H1 (cell line): ENCODE data around the gene SPIB. TPM values are rescaled to one million over a fixed set of nuclear protein-coding genes. Genes with fewer than 3 reads are reported as not detected.

Source experiments
- CTCF ChIA-PET: fragments of 300-600 bp; sonication (Branson Sonifier 250); formaldehyde crosslinking; loops from one replicate; lab custom pipeline; 2021; ENCODE audit not compliant: partially characterized antibody; lab: Charles Lee
- POLR2A ChIA-PET: fragments of 300-600 bp; sonication (Branson Sonifier 250); formaldehyde crosslinking; loops from one replicate; lab custom pipeline; 2021; ENCODE audit warnings: inconsistent platforms; ENCODE audit not compliant: partially characterized antibody; lab: Charles Lee
- DNase-seq, 2 experiments: peaks; one replicate each; pipeline versions ENCODE4 v3.0.0 to v3.0.0-alpha.2; 2010 to 2022; ENCODE audit warnings: low spot score in 2 of 2, low read depth in 1 of 2, mixed read lengths in 1 of 2
- FAIRE-seq: peaks from 2 replicates; lab custom pipeline; 2011; peaks lifted over from hg19 to GRCh38; lab: Jason Lieb, UNC
- H2AFZ ChIP-seq: 2 replicates; pipeline ENCODE4 v1.8.1; 2012; ENCODE audit warnings: low read length, inconsistent platforms
- H2AK5ac ChIP-seq: 2 replicates; pipeline ENCODE4 v1.6.1; 2013; ENCODE audit warnings: low read depth, low read length
- H2BK120ac ChIP-seq: replicated peaks from 2 replicates; pipeline ENCODE3; 2013; ENCODE audit warnings: low read depth, low read length, inconsistent platforms
- H2BK12ac ChIP-seq: 2 replicates; pipeline ENCODE4 v1.6.1; 2013; ENCODE audit warnings: low read depth, low read length
- H2BK15ac ChIP-seq: 2 replicates; pipeline ENCODE4 v1.6.1; 2013; ENCODE audit warnings: low read length
- H2BK20ac ChIP-seq: 2 replicates; pipeline ENCODE4 v1.6.1; 2013; ENCODE audit warnings: low read length
- H2BK5ac ChIP-seq: 2 replicates; pipeline ENCODE4 v1.6.1; 2013; ENCODE audit warnings: low read depth, low read length
- H3K14ac ChIP-seq: 2 replicates; pipeline ENCODE4 v1.6.1; 2013; ENCODE audit warnings: inconsistent platforms; ENCODE audit not compliant: insufficient read length
- H3K18ac ChIP-seq: 2 replicates; pipeline ENCODE4 v1.6.1; 2013; ENCODE audit warnings: low read length; ENCODE audit errors: extremely low read depth
- H3K23ac ChIP-seq: 2 replicates; pipeline ENCODE4 v1.6.1; 2013; ENCODE audit warnings: inconsistent platforms; ENCODE audit not compliant: insufficient read length
- H3K23me2 ChIP-seq: 2 replicates; pipeline ENCODE4 v1.6.1; 2013; ENCODE audit warnings: low read depth, low read length
- H3K27ac ChIP-seq: 2 replicates; pipeline ENCODE4 v1.6.1; 2011; ENCODE audit warnings: low read depth, low read length, inconsistent platforms
- H3K27me3 ChIP-seq, 4 experiments: replicated peaks in 1 of 4; 1 replicate in 1 of 4; 2 replicates in 3 of 4; pipeline versions ENCODE4 v1.6.1 to v1.8.1; 2011 to 2013; ENCODE audit warnings: low read length in 3 of 4, mild to moderate bottlenecking in 3 of 4, inconsistent platforms in 2 of 4, mixed read lengths in 2 of 4, moderate library complexity in 1 of 4; ENCODE audit not compliant: control insufficient read depth in 3 of 4, insufficient read depth in 3 of 4; ENCODE audit errors: extremely low read depth in 1 of 4
- H3K36me3 ChIP-seq, 4 experiments: 2 replicates each; pipeline versions ENCODE4 v1.6.1 to v1.8.1; 2011 to 2013; ENCODE audit warnings: mild to moderate bottlenecking in 4 of 4, low read length in 3 of 4, moderate library complexity in 2 of 4, control low read depth in 1 of 4, inconsistent platforms in 1 of 4; ENCODE audit not compliant: insufficient read depth in 4 of 4, control insufficient read depth in 2 of 4
- H3K4ac ChIP-seq: replicated peaks from 2 replicates; pipeline ENCODE3; 2013; ENCODE audit warnings: low read length, low read depth, mixed read lengths, inconsistent platforms; ENCODE audit not compliant: insufficient read length
- H3K4me1 ChIP-seq, 4 experiments: replicated peaks in 1 of 4; 1 replicate in 1 of 4; 2 replicates in 3 of 4; pipeline versions ENCODE4 v1.6.1 to v1.8.1; 2011 to 2013; ENCODE audit warnings: low read length in 3 of 4, inconsistent platforms in 2 of 4, mixed read lengths in 1 of 4; ENCODE audit not compliant: insufficient read depth in 4 of 4, control insufficient read depth in 3 of 4
- H3K4me2 ChIP-seq, 2 experiments: 2 replicates each; pipeline versions ENCODE4 v1.6.1 to v1.8.1; 2011 to 2013; ENCODE audit warnings: low read depth in 2 of 2, low read length in 2 of 2, control low read depth in 1 of 2, inconsistent platforms in 1 of 2, mild to moderate bottlenecking in 1 of 2; ENCODE audit not compliant: insufficient read depth in 1 of 2
- H3K4me3 ChIP-seq, 4 experiments: fragments of 200-600, 300-600 bp in 1 of 4; sonication (generic), shearing (Covaris generic), sonication (Bioruptor Twin) in 1 of 4; 2 replicates each; pipeline versions ENCODE4 v1.5.1 to v1.8.1; 2011 to 2016; ENCODE audit warnings: low read length in 4 of 4, low read depth in 3 of 4, control low read depth in 2 of 4, inconsistent platforms in 2 of 4, mild to moderate bottlenecking in 2 of 4, mixed read lengths in 1 of 4, moderate library complexity in 1 of 4; ENCODE audit not compliant: insufficient read depth in 2 of 4; ENCODE audit errors: extremely low read depth in 1 of 4
- H3K56ac ChIP-seq: replicated peaks from 2 replicates; pipeline ENCODE3; 2013; ENCODE audit warnings: low read depth, mild to moderate bottlenecking, mixed read lengths, low read length, inconsistent platforms; ENCODE audit not compliant: insufficient read length
- H3K79me1 ChIP-seq: 2 replicates; pipeline ENCODE4 v1.6.1; 2013; ENCODE audit warnings: low read depth, low read length, control low read depth
- H3K79me2 ChIP-seq, 2 experiments: 2 replicates each; pipeline versions ENCODE4 v1.6.1 to v1.8.1; 2012 to 2013; ENCODE audit warnings: low read length in 2 of 2, mild to moderate bottlenecking in 2 of 2, inconsistent platforms in 1 of 2; ENCODE audit not compliant: insufficient read depth in 2 of 2, control insufficient read depth in 1 of 2
- H3K9ac ChIP-seq, 4 experiments: replicated peaks in 1 of 4; 1 replicate in 1 of 4; 2 replicates in 3 of 4; pipeline versions ENCODE4 v1.6.1 to v1.8.1; 2011 to 2013; ENCODE audit warnings: low read depth in 3 of 4, low read length in 3 of 4, control low read depth in 2 of 4, mild to moderate bottlenecking in 2 of 4, moderate library complexity in 2 of 4, inconsistent platforms in 1 of 4; ENCODE audit errors: extremely low read depth in 1 of 4
- H3K9me3 ChIP-seq, 2 experiments: 2 replicates each; pipeline versions ENCODE4 v1.6.1 to v1.8.1; 2012 to 2013; ENCODE audit warnings: mild to moderate bottlenecking in 2 of 2, moderate library complexity in 2 of 2, control low read depth in 1 of 2, inconsistent platforms in 1 of 2, low read depth in 1 of 2, low read length in 1 of 2, mixed read lengths in 1 of 2; ENCODE audit not compliant: insufficient read depth in 2 of 2
- H4K20me1 ChIP-seq, 2 experiments: replicated peaks in 1 of 2; 2 replicates each; pipeline versions ENCODE3 to v1.8.1; 2011 to 2013; ENCODE audit warnings: inconsistent platforms in 2 of 2, low read length in 2 of 2, mild to moderate bottlenecking in 1 of 2; ENCODE audit not compliant: insufficient read depth in 2 of 2, control insufficient read depth in 1 of 2
- H4K5ac ChIP-seq: 2 replicates; pipeline ENCODE4 v1.6.1; 2013; ENCODE audit warnings: low read length, low read depth, mixed read lengths, inconsistent platforms; ENCODE audit not compliant: insufficient read length
- H4K8ac ChIP-seq: 2 replicates; pipeline ENCODE4 v1.8.0; 2013; ENCODE audit warnings: mild to moderate bottlenecking, moderate library complexity, low read length, inconsistent platforms; ENCODE audit not compliant: insufficient read depth; ENCODE audit errors: extremely low read depth
- H4K91ac ChIP-seq: replicated peaks from 2 replicates; pipeline ENCODE3; 2013; ENCODE audit warnings: low read length, mixed read lengths, inconsistent platforms; ENCODE audit not compliant: insufficient read length
- KDM5A ChIP-seq: fragments of 200-600 bp; IDR thresholded peaks from 2 replicates; pipeline ENCODE4 v1.7.1; 2012; ENCODE audit warnings: mild to moderate bottlenecking, low read length, inconsistent platforms, mixed read lengths
- SP4 ChIP-seq: IDR thresholded peaks from 2 replicates; pipeline ENCODE4 v1.6.1; 2012; ENCODE audit warnings: low read length, inconsistent platforms
- WGBS, 2 experiments: shearing (Covaris generic) in 1 of 2; methylation state at CpG; one replicate each; pipeline versions ENCODE4 v1.1.6 to v1.1.7; 2013 to 2015; ENCODE audit warnings: low lambda C conversion rate in 2 of 2, mixed read lengths in 2 of 2, inconsistent platforms in 1 of 2, low coverage in 1 of 2, missing lambda C conversion rate in 1 of 2; ENCODE audit not compliant: insufficient replicate concordance in 2 of 2, insufficient coverage in 1 of 2, insufficient read length in 1 of 2; ENCODE audit errors: extremely low coverage in 1 of 2, missing lambda C conversion rate in 1 of 2; 5-methylcytosine and 5-hydroxymethylcytosine counted together
- polyA plus RNA-seq, 7 experiments: library from polyadenylated mRNA; depleted of rRNA in 3 of 7; stranded (reverse) in 5 of 7; unstranded in 2 of 7; fragments of >200 nt in 5 of 7; fragments of 200-250 nt in 2 of 7; gene quantifications; 1 replicate in 5 of 7; 2 replicates in 1 of 7; 4 replicates in 1 of 7; pipeline versions ENCODE4 v1.2.1 to v1.2.3, GENCODE V29; 2011 to 2013; ENCODE audit warnings: missing spikeins in 2 of 7, mixed read lengths in 2 of 7
- total RNA-seq: library from RNA; stranded (reverse); fragmentation: NEBNext Ultra II Directional; extraction: Animal tissue kit (Norgen Biotek cat#: 25700); gene quantifications from 2 replicates; pipeline ENCODE4 v1.2.1, GENCODE V29; 2021

Gene SPIB
- total and polyA plus RNA-seq, 2 of the 8 experiments (the other 6 are each of a cell fraction or from before 2014, with no cell fraction given): 11.1 to 17.4 TPM

GRCh38 chr19:50444059-50444458, 25.3 kb downstream of the SPIB start:
- no peak overlapping the region for H2BK20ac ChIP-seq
- H3K27me3 ChIP-seq: no peaks in the 10 kb centered on the region; a peak in 1 of 7 replicates
- no peak overlapping the region for H2BK15ac ChIP-seq
- no peak overlapping the region for H3K4me3 ChIP-seq
- ChIA-PET POLR2A (no interaction called here), CTCF (interaction anchor here (0.5 to 1.2 kb wide), 3 partner anchors 22 to 322 kb away, joined by 3 to 5 read pairs (median 3); no protein-coding TSS in a partner anchor)
- no peaks in the 10 kb centered on the region for H3K4me1 ChIP-seq
- H2BK12ac ChIP-seq: no peak overlapping the region
- H4K5ac ChIP-seq: no peak overlapping the region
- no peaks in the 10 kb centered on the region for H3K79me2 ChIP-seq
- H3K56ac ChIP-seq: peak overlapping the region; percentile 32
- H3K4me2 ChIP-seq: no peak overlapping the region
- H3K9ac ChIP-seq: no peak overlapping the region
- no peak overlapping the region for H2BK5ac ChIP-seq
- DNase-seq: no peak
- H3K4ac ChIP-seq: no peak overlapping the region
- no peak overlapping the region for H3K23ac ChIP-seq
- no peaks in the 10 kb centered on the region for H3K36me3 ChIP-seq
- H3K79me1 ChIP-seq: no peaks in the 10 kb centered on the region
- TF ChIP-seq KDM5A: no peak
- TF ChIP-seq SP4: no peak
- H2BK120ac ChIP-seq: no peak overlapping the region
- peaks cover 5% of the 10 kb centered on the region; the same call in 1 of the 2 replicates for H3K23me2 ChIP-seq
- H4K8ac ChIP-seq: no peak overlapping the region
- H4K20me1 ChIP-seq: no peaks in the 10 kb centered on the region
- H2AFZ ChIP-seq: no peak overlapping the region
- FAIRE-seq: no peak
- H3K27ac ChIP-seq: no peak overlapping the region
- no peaks in the 10 kb centered on the region for H3K9me3 ChIP-seq
- H4K91ac ChIP-seq: no peak overlapping the region
- no peak overlapping the region for H3K18ac ChIP-seq
- no peak overlapping the region for H2AK5ac ChIP-seq
- no peak overlapping the region for H3K14ac ChIP-seq
- 78% methylated on average over 1 of the region's 1 CpG; no CpG with 5 or more reads in 1 of the 2 experiments for WGBS, 2 experiments
